ENCODE results near the gene LRRC27. TPM values are rescaled to one million over a fixed set of nuclear protein-coding genes. Genes with fewer than 3 reads are reported as not detected.

Gene LRRC27
- total and polyA plus RNA-seq, 2 donors (not counting 1 experiment from before 2014, with no cell fraction given), result 4.1 to 11.7 TPM

DNA sequence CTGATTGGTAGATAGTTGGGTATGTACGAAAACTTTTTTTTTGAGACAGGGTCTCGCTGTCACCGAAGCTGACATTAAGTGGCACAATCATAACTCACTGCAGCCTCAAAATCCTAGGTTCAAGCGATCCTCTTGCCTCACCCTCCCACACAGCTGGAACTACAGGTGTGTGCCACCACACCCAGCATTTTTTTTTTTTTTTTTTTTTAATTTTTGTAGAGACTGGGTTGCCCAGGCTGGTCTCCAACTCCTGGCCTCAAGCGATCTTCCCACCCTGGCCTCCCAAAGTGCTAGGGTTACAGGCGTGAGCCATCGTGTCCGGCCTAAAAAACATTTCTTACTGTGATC lies 1.5 kb upstream of the LRRC27 start:
- H3K4me1 ChIP-seq (ENCODE audit: control insufficient read depth, extremely low read depth, insufficient read depth, low read length), result peaks cover 2% of the 10 kb centered on the region
- peaks cover 49% of the 10 kb centered on the region for H3K79me2 ChIP-seq (ENCODE audit: control insufficient read depth, insufficient read depth, low read length)
- H3K4me2 ChIP-seq (ENCODE audit: extremely low read depth, insufficient read depth, low read length), result peak overlapping the region; percentile 92
- H2AFZ ChIP-seq (ENCODE audit: low read length), result no peak overlapping the region
- no peaks in the 10 kb centered on the region for H3K27me3 ChIP-seq (ENCODE audit: control insufficient read depth, insufficient read depth, low read length)
- no peaks in the 10 kb centered on the region for H4K20me1 ChIP-seq (ENCODE audit: control insufficient read depth, extremely low read depth, insufficient read depth, low read length)
- TF ChIP-seq, protein P1, sequence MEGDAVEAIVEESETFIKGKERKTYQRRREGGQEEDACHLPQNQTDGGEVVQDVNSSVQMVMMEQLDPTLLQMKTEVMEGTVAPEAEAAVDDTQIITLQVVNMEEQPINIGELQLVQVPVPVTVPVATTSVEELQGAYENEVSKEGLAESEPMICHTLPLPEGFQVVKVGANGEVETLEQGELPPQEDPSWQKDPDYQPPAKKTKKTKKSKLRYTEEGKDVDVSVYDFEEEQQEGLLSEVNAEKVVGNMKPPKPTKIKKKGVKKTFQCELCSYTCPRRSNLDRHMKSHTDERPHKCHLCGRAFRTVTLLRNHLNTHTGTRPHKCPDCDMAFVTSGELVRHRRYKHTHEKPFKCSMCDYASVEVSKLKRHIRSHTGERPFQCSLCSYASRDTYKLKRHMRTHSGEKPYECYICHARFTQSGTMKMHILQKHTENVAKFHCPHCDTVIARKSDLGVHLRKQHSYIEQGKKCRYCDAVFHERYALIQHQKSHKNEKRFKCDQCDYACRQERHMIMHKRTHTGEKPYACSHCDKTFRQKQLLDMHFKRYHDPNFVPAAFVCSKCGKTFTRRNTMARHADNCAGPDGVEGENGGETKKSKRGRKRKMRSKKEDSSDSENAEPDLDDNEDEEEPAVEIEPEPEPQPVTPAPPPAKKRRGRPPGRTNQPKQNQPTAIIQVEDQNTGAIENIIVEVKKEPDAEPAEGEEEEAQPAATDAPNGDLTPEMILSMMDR (conservative IDR thresholded peaks at IDR 0.05 in 1 of 2, IDR thresholded peaks at IDR 0.05 in 1 of 2; ENCODE audit: low read depth in 1 of 2, low read length in 2 of 2), result no peak
- no peak for TF ChIP-seq EZH2 (IDR thresholded peaks at IDR 0.05; ENCODE audit: low read length, missing control alignments)
- peak overlapping the region; percentile 95 to 100 (median 98) for H3K4me3 ChIP-seq (replicated peaks in 1 of 4; ENCODE audit: control extremely low read depth in 1 of 4, insufficient read depth in 1 of 4, low read depth in 3 of 4, low read length in 4 of 4)
- no peak overlapping the region for H3K27ac ChIP-seq (ENCODE audit: insufficient read depth, low read length)
- H3K9ac ChIP-seq (ENCODE audit: insufficient read depth, low read length), result no peak overlapping the region
- DNase-seq (ENCODE audit: low read depth in 2 of 2), result no peak
- H3K9me3 ChIP-seq (ENCODE audit: control insufficient read depth, insufficient read depth, low read depth, low read length), result no peaks in the 10 kb centered on the region
- H3K36me3 ChIP-seq (ENCODE audit: control insufficient read depth, insufficient read depth, low read length), result peaks cover 4% of the 10 kb centered on the region

DNA sequence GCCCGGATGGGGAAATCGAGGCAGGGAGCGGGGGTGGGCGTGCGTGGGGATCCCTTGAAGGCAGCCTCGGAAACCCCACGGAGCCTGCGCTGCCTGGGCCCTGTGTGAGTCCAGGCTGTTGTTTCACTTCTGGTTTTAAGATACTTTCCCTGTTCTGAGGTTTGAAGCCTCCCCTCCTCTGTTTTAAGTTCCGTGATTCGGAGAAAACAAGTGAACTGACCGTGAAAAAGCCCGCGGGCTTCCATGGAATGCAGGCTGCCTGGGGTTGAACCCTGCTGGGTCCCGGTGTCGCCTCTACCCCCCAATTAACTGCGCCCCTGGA lies 401 bp downstream of the LRRC27 start:
- Histone ChIP-seq H3K27ac (ENCODE audit: insufficient read depth, low read length) (peak overlapping the region; percentile 82), H4K20me1 (ENCODE audit: control insufficient read depth, extremely low read depth, insufficient read depth, low read length) (no peaks in the 10 kb centered on the region), H3K4me2 (ENCODE audit: extremely low read depth, insufficient read depth, low read length) (peak overlapping the region; percentile 89), H3K79me2 (ENCODE audit: control insufficient read depth, insufficient read depth, low read length) (peaks cover 40% of the 10 kb centered on the region), H3K9ac (ENCODE audit: insufficient read depth, low read length) (peak overlapping the region; percentile 81), H3K4me3 (replicated peaks in 1 of 4; ENCODE audit: control extremely low read depth in 1 of 4, insufficient read depth in 1 of 4, low read depth in 3 of 4, low read length in 4 of 4) (peak overlapping the region; percentile 67 to 92 (median 88)), H2AFZ (ENCODE audit: low read length) (peak overlapping the region; percentile 96), H3K27me3 (ENCODE audit: control insufficient read depth, insufficient read depth, low read length) (no peaks in the 10 kb centered on the region), H3K9me3 (ENCODE audit: control insufficient read depth, insufficient read depth, low read depth, low read length) (no peaks in the 10 kb centered on the region), H3K4me1 (ENCODE audit: control insufficient read depth, extremely low read depth, insufficient read depth, low read length) (peaks cover 2% of the 10 kb centered on the region), H3K36me3 (ENCODE audit: control insufficient read depth, insufficient read depth, low read length) (peaks cover 2% of the 10 kb centered on the region)
- DNase-seq (ENCODE audit: low read depth in 2 of 2), result no peak
- no peak for TF ChIP-seq EZH2 (IDR thresholded peaks at IDR 0.05; ENCODE audit: low read length, missing control alignments)
- TF ChIP-seq, protein P1 (conservative IDR thresholded peaks at IDR 0.05 in 1 of 2, IDR thresholded peaks at IDR 0.05 in 1 of 2; ENCODE audit: low read depth in 1 of 2, low read length in 2 of 2), result no peak

DNA sequence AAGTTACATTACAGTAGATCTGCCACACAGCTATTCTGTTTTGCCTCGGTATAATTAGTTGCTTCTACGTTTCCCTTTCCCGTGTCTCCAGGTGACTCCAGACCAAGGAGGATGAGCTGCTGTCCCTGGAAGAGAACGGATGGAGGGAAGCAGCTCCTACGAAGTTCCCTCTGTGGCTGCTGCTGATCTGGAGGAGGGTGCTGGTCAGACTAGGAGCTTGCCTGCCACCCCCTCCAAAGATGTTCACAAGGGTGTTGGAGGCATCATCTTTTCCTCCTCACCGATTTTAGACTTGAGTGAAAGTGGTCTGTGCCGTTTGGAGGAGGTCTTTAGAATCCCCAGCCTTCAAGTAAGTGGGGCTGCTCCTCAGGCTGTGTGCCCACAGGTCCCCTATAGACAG lies 1.4 kb downstream of the LRRC27 start:
- no peak overlapping the region for H3K4me3 ChIP-seq (replicated peaks in 1 of 4; ENCODE audit: control extremely low read depth in 1 of 4, insufficient read depth in 1 of 4, low read depth in 3 of 4, low read length in 4 of 4)
- H3K27ac ChIP-seq (ENCODE audit: insufficient read depth, low read length), result no peak overlapping the region
- no peak overlapping the region for H2AFZ ChIP-seq (ENCODE audit: low read length)
- H3K79me2 ChIP-seq (ENCODE audit: control insufficient read depth, insufficient read depth, low read length), result peaks cover 31% of the 10 kb centered on the region
- H3K36me3 ChIP-seq (ENCODE audit: control insufficient read depth, insufficient read depth, low read length), result peaks cover 2% of the 10 kb centered on the region
- DNase-seq (ENCODE audit: low read depth in 2 of 2), result no peak
- no peaks in the 10 kb centered on the region for H4K20me1 ChIP-seq (ENCODE audit: control insufficient read depth, extremely low read depth, insufficient read depth, low read length)
- H3K4me2 ChIP-seq (ENCODE audit: extremely low read depth, insufficient read depth, low read length), result no peak overlapping the region
- H3K27me3 ChIP-seq (ENCODE audit: control insufficient read depth, insufficient read depth, low read length), result no peaks in the 10 kb centered on the region
- TF ChIP-seq, protein P1 (conservative IDR thresholded peaks at IDR 0.05 in 1 of 2, IDR thresholded peaks at IDR 0.05 in 1 of 2; ENCODE audit: low read depth in 1 of 2, low read length in 2 of 2), result no peak
- no peak for TF ChIP-seq EZH2 (IDR thresholded peaks at IDR 0.05; ENCODE audit: low read length, missing control alignments)
- no peak overlapping the region for H3K9ac ChIP-seq (ENCODE audit: insufficient read depth, low read length)
- peaks cover 2% of the 10 kb centered on the region for H3K4me1 ChIP-seq (ENCODE audit: control insufficient read depth, extremely low read depth, insufficient read depth, low read length)
- H3K9me3 ChIP-seq (ENCODE audit: control insufficient read depth, insufficient read depth, low read depth, low read length), result no peaks in the 10 kb centered on the region
